HepG2 (cell line): Measurements from ENCODE around the gene PRDX4. TPM values are rescaled to one million over a fixed set of nuclear protein-coding genes. Genes with fewer than 3 reads are reported as not detected.

Source experiments
- ATAC-seq: fragments of 200-7000 bp; cut with Tn5 transposase; 3 replicates; pipeline ENCODE4 v1.9.1; 2020; ENCODE audit warnings: mild to moderate bottlenecking, moderate library complexity
- BruUV-seq: library from RNA; stranded (reverse); fragments of 400-500 nt; replicated peaks from 2 replicates; lab custom pipeline; 2021; lab: Mats Ljungman, UMichigan
- CTCF ChIA-PET: fragments of 300-600 bp; formaldehyde crosslinking; extraction: SDS; loops from one replicate; lab custom pipeline; 2021; ENCODE audit warnings: low total read pairs, inconsistent platforms, low intra/inter-chr PET ratio; lab: Yijun Ruan, JAX
- POLR2A ChIA-PET: fragments of 350-600 bp; sonication (Branson Sonifier 250); formaldehyde crosslinking; loops from one replicate; lab custom pipeline; 2020; ENCODE audit warnings: antibody characterized with exemption, inconsistent platforms; lab: Yijun Ruan, JAX
- DNase-seq: peaks from one replicate; pipeline ENCODE4 v3.0.0-alpha.2; 2015; ENCODE audit warnings: low spot score
- FAIRE-seq: peaks from 3 replicates; lab custom pipeline; 2011; peaks lifted over from hg19 to GRCh38; lab: Jason Lieb, UNC
- H2AFZ ChIP-seq: one replicate; pipeline ENCODE4 v1.6.1; 2011; ENCODE audit warnings: low read length, inconsistent platforms
- H3K27ac ChIP-seq: fragments of 300-600 bp; 3 replicates; pipeline ENCODE4 v1.8.0; 2011; ENCODE audit warnings: mixed run types, mild to moderate bottlenecking, mixed read lengths, low read length, inconsistent platforms; ENCODE audit not compliant: insufficient read depth; ENCODE audit errors: extremely low read length
- H3K27me3 ChIP-seq, 2 experiments: fragments of 200-600 bp in 1 of 2; 2 replicates in 1 of 2; 3 replicates in 1 of 2; pipeline versions ENCODE4 v1.6.0 to v1.8.0; 2011; ENCODE audit warnings: low read length in 2 of 2, mild to moderate bottlenecking in 2 of 2, moderate library complexity in 2 of 2, inconsistent platforms in 1 of 2; ENCODE audit not compliant: insufficient read depth in 2 of 2, control insufficient read depth in 1 of 2
- H3K36me3 ChIP-seq, 2 experiments: fragments of 200-600 bp in 1 of 2; replicated peaks in 1 of 2; 2 replicates in 1 of 2; 3 replicates in 1 of 2; pipeline versions ENCODE4 v1.5.1 to v1.8.0; 2011; ENCODE audit warnings: low read length in 2 of 2, inconsistent platforms in 1 of 2; ENCODE audit not compliant: insufficient read depth in 2 of 2, control insufficient read depth in 1 of 2
- H3K4me1 ChIP-seq: 2 replicates; pipeline ENCODE4 v1.5.1; 2012; ENCODE audit warnings: low read length, inconsistent platforms; ENCODE audit not compliant: insufficient read depth
- H3K4me2 ChIP-seq: 2 replicates; pipeline ENCODE4 v1.6.0; 2011; ENCODE audit warnings: low read depth, low read length, inconsistent platforms
- H3K4me3 ChIP-seq, 3 experiments: fragments of 200-600 bp in 1 of 3; sonication (generic), shearing (Covaris generic) in 1 of 3; replicated peaks in 1 of 3; 2 replicates each; pipeline ENCODE4 v1.5.1; 2011 to 2016; ENCODE audit warnings: low read length in 3 of 3, inconsistent platforms in 2 of 3, low read depth in 2 of 3, mild to moderate bottlenecking in 2 of 3, control low read depth in 1 of 3, mixed read lengths in 1 of 3; ENCODE audit not compliant: insufficient read depth in 1 of 3
- H3K79me2 ChIP-seq: one replicate; pipeline ENCODE4 v1.6.1; 2011; ENCODE audit warnings: low read length, inconsistent platforms; ENCODE audit not compliant: insufficient read depth
- H3K9ac ChIP-seq: 2 replicates; pipeline ENCODE4 v1.6.0; 2011; ENCODE audit warnings: mild to moderate bottlenecking, low read depth, low read length, inconsistent platforms; ENCODE audit not compliant: insufficient read depth
- H3K9me3 ChIP-seq: 2 replicates; pipeline ENCODE4 v1.5.1; 2012; ENCODE audit warnings: mild to moderate bottlenecking, low read length
- H4K20me1 ChIP-seq: 2 replicates; pipeline ENCODE4 v1.6.0; 2011; ENCODE audit warnings: inconsistent platforms, mild to moderate bottlenecking, low read length, moderate library complexity; ENCODE audit not compliant: insufficient read depth
- CBFB ChIP-seq: sonication (generic); formaldehyde crosslinking; IDR thresholded peaks from 2 replicates; pipeline ENCODE4 v1.4.0; 2020; ENCODE audit warnings: missing genetic modification reagents
- DBP ChIP-seq: sonication (generic); formaldehyde crosslinking; IDR thresholded peaks from 2 replicates; pipeline ENCODE4 v1.4.0; 2020; ENCODE audit warnings: missing genetic modification reagents; ENCODE audit errors: not compliant biosample characterization
- KDM6A ChIP-seq: IDR thresholded peaks from 2 replicates; pipeline ENCODE4 v1.6.1; 2016; ENCODE audit warnings: low read depth
- MXD4 ChIP-seq: IDR thresholded peaks from 2 replicates; pipeline ENCODE4 v1.6.1; 2016; ENCODE audit warnings: mild to moderate bottlenecking, missing biosample characterization, missing genetic modification reagents
- RNF2 ChIP-seq: fragments of 450-650 bp; conservative IDR thresholded peaks from 2 replicates; pipeline ENCODE4 v1.6.1; 2016; ENCODE audit warnings: low read depth
- SP5 ChIP-seq: IDR thresholded peaks from 2 replicates; pipeline ENCODE4 v1.6.1; 2016; ENCODE audit warnings: low read depth, borderline replicate concordance
- TMF1 ChIP-seq: sonication (generic); formaldehyde crosslinking; IDR thresholded peaks from 2 replicates; pipeline ENCODE4 v1.8.1; 2022; ENCODE audit warnings: low read depth, missing genetic modification reagents
- ZMYM3 ChIP-seq: sonication (generic); formaldehyde crosslinking; IDR thresholded peaks from 2 replicates; pipeline ENCODE4 v1.5.1; 2020; ENCODE audit warnings: mild to moderate bottlenecking, missing genetic modification reagents
- ZNF207 ChIP-seq: fragments of 450-650 bp; IDR thresholded peaks from 2 replicates; pipeline ENCODE4 v1.6.1; 2016; ENCODE audit warnings: antibody characterized with exemption, borderline replicate concordance
- ZNF382 ChIP-seq: sonication (generic); formaldehyde crosslinking; IDR thresholded peaks from 2 replicates; pipeline ENCODE4 v1.5.0; 2020; ENCODE audit warnings: missing genetic modification reagents, mild to moderate bottlenecking, borderline replicate concordance
- WGBS: methylation state at CpG from one replicate; pipeline ENCODE4 v1.1.6; 2017; ENCODE audit warnings: low lambda C conversion rate; 5-methylcytosine and 5-hydroxymethylcytosine counted together
- in situ Hi-C: cut with HindIII; loops from 2 replicates; pipeline ENCODE4 v1.10.0; 2017; ENCODE audit warnings: low pct_unique_long_range_greater_than_20kb; ENCODE audit not compliant: extremely low pct_ligation_motif_present
- intact Hi-C: fragments of 100-400 bp; cut with micrococcal nuclease; formaldehyde crosslinking; loops from one replicate; pipeline ENCODE4 v1.10.0; 2022; ENCODE audit not compliant: unreplicated experiment
- polyA plus RNA-seq, 8 experiments: library from polyadenylated mRNA; depleted of rRNA in 3 of 8; stranded (reverse) in 7 of 8; unstranded in 1 of 8; fragments of >200 nt; fragmentation: Illumina TruSeq in 4 of 8; extraction: Trizol in 4 of 8; gene quantifications; 2 replicates each; pipeline versions ENCODE4 v1.2.1 to v1.2.3, GENCODE V29; 2011 to 2016; ENCODE audit warnings: low read depth in 4 of 8, missing spikeins in 1 of 8, mixed read lengths in 1 of 8; ENCODE audit not compliant: insufficient read depth in 1 of 8
- total RNA-seq, 5 experiments: library from RNA; depleted of rRNA; stranded (reverse); fragments of >200 nt; fragmentation: Illumina TruSeq; extraction: Trizol; gene quantifications; 2 replicates each; pipeline ENCODE4 v1.2.3, GENCODE V29; 2016; ENCODE audit warnings: low read depth in 1 of 5
- TF ChIP-seq, protein P1 (sequence below): sonication (generic); IDR thresholded peaks from 2 replicates; pipeline ENCODE4 v1.6.1; 2016; ENCODE audit warnings: low read depth, borderline replicate concordance
- TF ChIP-seq, protein P2 (sequence below): sonication (generic); formaldehyde crosslinking; IDR thresholded peaks from 2 replicates; pipeline ENCODE4 v1.4.0; 2020; ENCODE audit warnings: missing genetic modification reagents

Gene PRDX4
- total and polyA plus RNA-seq, 2 of the 13 experiments (the other 11 are each of a cell fraction or from before 2014, with no cell fraction given): 217 to 252 TPM

DNA sequence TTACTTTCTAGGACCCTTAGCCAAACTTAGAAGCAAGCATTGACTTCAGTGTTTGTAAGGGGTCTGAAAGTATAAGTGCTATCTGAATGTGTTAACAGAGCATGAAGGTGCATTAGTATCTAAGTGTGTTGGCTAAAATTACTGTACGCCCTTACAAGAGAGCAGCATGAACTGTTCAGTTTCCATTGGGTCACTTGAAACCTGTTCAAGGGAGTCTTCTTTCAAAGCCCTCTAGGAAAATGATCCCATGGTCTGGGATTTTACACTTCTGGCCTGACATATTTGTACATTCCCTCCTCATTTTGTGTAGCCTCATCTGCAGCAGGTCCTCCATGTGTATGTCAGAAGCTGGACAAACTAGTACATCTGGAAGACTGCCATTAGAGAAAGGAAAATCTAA, 3.2 kb downstream of the PRDX4 start:
- no TSS peak for BruUV-seq
- ATAC-seq (no peak), DNase-seq (no peak), FAIRE-seq (no peak)
- Histone ChIP-seq H3K36me3 (peaks cover 2 to 10% of the 10 kb centered on the region in 2 experiments; a peak in 2 of 5 replicates), H4K20me1 (no peaks in the 10 kb centered on the region), H3K27ac (no peak overlapping the region), H3K4me2 (peak overlapping the region; percentile 23; the same call in 1 of the 2 replicates), H3K9ac (no peak overlapping the region), H3K27me3 (no peaks in the 10 kb centered on the region), H3K9me3 (no peaks in the 10 kb centered on the region), H3K4me3 (no peak overlapping the region), H3K4me1 (peaks cover 5% of the 10 kb centered on the region; the same call in 1 of the 2 replicates), H2AFZ (no peak overlapping the region), H3K79me2 (peaks cover 24% of the 10 kb centered on the region)
- in situ Hi-C loops (no loop called here), intact Hi-C loops (no loop called here)
- ChIA-PET CTCF (no interaction called here), POLR2A (no interaction called here)
- WGBS: 100% methylated on average over 1 of the region's 1 CpG
- no peak for TF ChIP-seq TMF1 (CRISPR knock-in tag)
- TF ChIP-seq, protein P1, sequence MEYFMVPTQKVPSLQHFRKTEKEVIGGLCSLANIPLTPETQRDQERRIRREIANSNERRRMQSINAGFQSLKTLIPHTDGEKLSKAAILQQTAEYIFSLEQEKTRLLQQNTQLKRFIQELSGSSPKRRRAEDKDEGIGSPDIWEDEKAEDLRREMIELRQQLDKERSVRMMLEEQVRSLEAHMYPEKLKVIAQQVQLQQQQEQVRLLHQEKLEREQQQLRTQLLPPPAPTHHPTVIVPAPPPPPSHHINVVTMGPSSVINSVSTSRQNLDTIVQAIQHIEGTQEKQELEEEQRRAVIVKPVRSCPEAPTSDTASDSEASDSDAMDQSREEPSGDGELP: no peak
- TF ChIP-seq, protein P2, sequence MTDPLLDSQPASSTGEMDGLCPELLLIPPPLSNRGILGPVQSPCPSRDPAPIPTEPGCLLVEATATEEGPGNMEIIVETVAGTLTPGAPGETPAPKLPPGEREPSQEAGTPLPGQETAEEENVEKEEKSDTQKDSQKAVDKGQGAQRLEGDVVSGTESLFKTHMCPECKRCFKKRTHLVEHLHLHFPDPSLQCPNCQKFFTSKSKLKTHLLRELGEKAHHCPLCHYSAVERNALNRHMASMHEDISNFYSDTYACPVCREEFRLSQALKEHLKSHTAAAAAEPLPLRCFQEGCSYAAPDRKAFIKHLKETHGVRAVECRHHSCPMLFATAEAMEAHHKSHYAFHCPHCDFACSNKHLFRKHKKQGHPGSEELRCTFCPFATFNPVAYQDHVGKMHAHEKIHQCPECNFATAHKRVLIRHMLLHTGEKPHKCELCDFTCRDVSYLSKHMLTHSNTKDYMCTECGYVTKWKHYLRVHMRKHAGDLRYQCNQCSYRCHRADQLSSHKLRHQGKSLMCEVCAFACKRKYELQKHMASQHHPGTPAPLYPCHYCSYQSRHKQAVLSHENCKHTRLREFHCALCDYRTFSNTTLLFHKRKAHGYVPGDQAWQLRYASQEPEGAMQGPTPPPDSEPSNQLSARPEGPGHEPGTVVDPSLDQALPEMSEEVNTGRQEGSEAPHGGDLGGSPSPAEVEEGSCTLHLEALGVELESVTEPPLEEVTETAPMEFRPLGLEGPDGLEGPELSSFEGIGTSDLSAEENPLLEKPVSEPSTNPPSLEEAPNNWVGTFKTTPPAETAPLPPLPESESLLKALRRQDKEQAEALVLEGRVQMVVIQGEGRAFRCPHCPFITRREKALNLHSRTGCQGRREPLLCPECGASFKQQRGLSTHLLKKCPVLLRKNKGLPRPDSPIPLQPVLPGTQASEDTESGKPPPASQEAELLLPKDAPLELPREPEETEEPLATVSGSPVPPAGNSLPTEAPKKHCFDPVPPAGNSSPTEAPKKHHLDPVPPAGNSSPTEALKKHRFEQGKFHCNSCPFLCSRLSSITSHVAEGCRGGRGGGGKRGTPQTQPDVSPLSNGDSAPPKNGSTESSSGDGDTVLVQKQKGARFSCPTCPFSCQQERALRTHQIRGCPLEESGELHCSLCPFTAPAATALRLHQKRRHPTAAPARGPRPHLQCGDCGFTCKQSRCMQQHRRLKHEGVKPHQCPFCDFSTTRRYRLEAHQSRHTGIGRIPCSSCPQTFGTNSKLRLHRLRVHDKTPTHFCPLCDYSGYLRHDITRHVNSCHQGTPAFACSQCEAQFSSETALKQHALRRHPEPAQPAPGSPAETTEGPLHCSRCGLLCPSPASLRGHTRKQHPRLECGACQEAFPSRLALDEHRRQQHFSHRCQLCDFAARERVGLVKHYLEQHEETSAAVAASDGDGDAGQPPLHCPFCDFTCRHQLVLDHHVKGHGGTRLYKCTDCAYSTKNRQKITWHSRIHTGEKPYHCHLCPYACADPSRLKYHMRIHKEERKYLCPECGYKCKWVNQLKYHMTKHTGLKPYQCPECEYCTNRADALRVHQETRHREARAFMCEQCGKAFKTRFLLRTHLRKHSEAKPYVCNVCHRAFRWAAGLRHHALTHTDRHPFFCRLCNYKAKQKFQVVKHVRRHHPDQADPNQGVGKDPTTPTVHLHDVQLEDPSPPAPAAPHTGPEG (CRISPR knock-in tag): no peak
- no peak for TF ChIP-seq ZMYM3 (CRISPR knock-in tag)
- TF ChIP-seq RNF2: no peak
- no peak for TF ChIP-seq ZNF382 (CRISPR knock-in tag)
- no peak for TF ChIP-seq KDM6A (CRISPR knock-in tag)
- no peak for TF ChIP-seq MXD4 (CRISPR knock-in tag)
- TF ChIP-seq SP5 (CRISPR knock-in tag): no peak
- TF ChIP-seq CBFB (CRISPR knock-in tag): no peak
- no peak for TF ChIP-seq ZNF207
- no peak for TF ChIP-seq DBP (CRISPR knock-in tag)
